Measurements from ENCODE around the gene TNFRSF25. TPM values are rescaled to one million over a fixed set of nuclear protein-coding genes. Genes with fewer than 3 reads are reported as not detected.
"Not testable (repeated sequence)": the region's sequence is repeated elsewhere in the genome, so short reads cannot be mapped to it uniquely, and the experiment has no call there.

The TNFRSF25 gene
- total and polyA plus RNA-seq, 11 donors, result 4.7 to 17.5 (median 9.3) TPM

DNA sequence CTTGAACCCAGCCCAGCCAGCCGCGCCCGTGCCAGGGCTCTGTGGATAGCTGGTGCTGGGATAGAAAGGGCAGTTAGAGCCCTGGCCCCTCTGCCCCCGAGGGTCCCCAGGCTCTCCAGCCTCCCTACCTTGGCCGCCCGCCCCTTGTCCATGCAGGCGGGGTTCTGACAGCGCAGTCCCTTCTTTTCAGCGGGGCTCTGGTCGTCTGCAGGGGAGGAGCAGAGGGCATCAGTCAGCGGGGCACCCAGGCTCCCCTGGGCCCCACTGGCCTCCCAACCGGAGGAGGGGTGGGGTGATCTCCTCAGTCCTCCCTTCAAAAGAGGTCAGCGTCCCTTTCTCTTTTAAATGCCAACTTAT lies 30.4 kb upstream of the TNFRSF25 start:
- ATAC-seq (peak in 1 of 4 donors; percentile 4), DNase-seq (no peak)
- 28 to 47% (median 40%) methylated on average over 3 to 13 of the region's 13 CpGs for WGBS, 4 donors
- TF ChIP-seq, protein P1, sequence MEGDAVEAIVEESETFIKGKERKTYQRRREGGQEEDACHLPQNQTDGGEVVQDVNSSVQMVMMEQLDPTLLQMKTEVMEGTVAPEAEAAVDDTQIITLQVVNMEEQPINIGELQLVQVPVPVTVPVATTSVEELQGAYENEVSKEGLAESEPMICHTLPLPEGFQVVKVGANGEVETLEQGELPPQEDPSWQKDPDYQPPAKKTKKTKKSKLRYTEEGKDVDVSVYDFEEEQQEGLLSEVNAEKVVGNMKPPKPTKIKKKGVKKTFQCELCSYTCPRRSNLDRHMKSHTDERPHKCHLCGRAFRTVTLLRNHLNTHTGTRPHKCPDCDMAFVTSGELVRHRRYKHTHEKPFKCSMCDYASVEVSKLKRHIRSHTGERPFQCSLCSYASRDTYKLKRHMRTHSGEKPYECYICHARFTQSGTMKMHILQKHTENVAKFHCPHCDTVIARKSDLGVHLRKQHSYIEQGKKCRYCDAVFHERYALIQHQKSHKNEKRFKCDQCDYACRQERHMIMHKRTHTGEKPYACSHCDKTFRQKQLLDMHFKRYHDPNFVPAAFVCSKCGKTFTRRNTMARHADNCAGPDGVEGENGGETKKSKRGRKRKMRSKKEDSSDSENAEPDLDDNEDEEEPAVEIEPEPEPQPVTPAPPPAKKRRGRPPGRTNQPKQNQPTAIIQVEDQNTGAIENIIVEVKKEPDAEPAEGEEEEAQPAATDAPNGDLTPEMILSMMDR (IDR thresholded peaks at IDR 0.05), result no peak
- no peak for TF ChIP-seq POLR2A (IDR thresholded peaks at IDR 0.05)
- Histone ChIP-seq H3K4me1 (peaks cover 0 to 85% (median 54%) of the 10 kb centered on the region in 12 donors), H3K27me3 (peaks cover 0 to 16% (median 0%) of the 10 kb centered on the region in 9 donors), H3K9me3 (no peaks in the 10 kb centered on the region), H3K36me3 (no peaks in the 10 kb centered on the region), H3K4me3 (peak overlapping the region in 11 of 12 donors; percentile 42 to 81 (median 70)), H3K27ac (peak overlapping the region in 10 of 12 donors; percentile 49 to 87 (median 78))
- intact Hi-C loops (cut with DNase I), result loop anchor here in 2 of 10 donors (5.0 to 10.0 kb wide), 2 partner anchors 56 to 128 kb away; partner anchors contain the start of genes NOL9 (in 1 of the 2) and THAP3 (in 1 of the 2)

DNA sequence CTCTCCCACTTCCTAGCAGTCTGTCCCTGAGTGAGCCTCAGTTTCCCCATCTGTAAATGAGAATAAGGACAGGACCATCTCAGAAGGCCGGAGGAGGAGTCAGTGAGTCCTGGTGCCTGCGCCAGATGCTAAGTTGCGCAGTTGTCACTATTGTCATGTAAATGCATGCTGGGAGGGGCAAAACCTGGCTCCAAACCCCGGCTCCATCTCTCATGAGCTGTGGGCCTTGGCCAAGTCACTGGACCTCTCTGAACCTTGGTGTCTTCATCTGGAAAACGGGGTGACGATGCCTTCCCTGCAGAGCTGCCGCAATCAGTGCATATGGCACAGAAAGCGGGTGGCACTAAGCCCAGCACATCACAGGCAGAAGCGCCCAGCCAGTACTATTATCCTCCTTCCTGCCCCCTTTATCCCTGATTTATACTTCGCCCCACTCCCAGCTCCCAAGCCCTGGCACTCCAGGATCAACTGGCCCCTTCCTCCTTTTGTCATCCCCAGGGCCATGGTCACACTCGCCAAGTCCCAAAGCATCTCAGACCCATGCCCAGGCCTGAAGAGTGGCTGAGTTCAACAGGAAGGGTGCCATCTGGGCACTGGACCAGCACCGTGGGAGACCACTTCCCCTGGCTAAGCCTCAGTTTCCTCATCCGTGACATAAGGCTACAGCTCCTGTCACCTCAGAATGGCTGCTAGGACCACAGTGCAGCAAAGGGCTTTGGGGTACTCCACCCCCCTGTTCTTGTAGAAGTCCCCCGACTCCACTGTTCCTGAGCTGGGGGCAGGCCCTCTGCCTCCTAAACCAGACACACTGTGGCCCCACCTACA lies 29.8 kb upstream of the TNFRSF25 start:
- 81 to 87% (median 84%) methylated on average over 12 to 14 of the region's 14 CpGs for WGBS, 4 donors
- intact Hi-C loops (cut with DNase I), result loop anchor here in 2 of 10 donors (5.0 to 10.0 kb wide), 2 partner anchors 57 to 129 kb away; partner anchors contain the start of genes NOL9 (in 1 of the 2) and THAP3 (in 1 of the 2)
- Histone ChIP-seq H3K27ac (peak overlapping the region in 10 of 12 donors; percentile 49 to 87 (median 78)), H3K36me3 (no peaks in the 10 kb centered on the region), H3K4me1 (peaks cover 0 to 85% (median 57%) of the 10 kb centered on the region in 12 donors), H3K27me3 (peaks cover 0 to 18% (median 0%) of the 10 kb centered on the region in 9 donors), H3K4me3 (peak overlapping the region in 8 of 12 donors; percentile 63 to 81 (median 70)), H3K9me3 (no peaks in the 10 kb centered on the region)
- peak in 1 of 5 donors; percentile 6 for DNase-seq
- peak in 1 of 4 donors; percentile 4 for ATAC-seq
- no peak for TF ChIP-seq POLR2A (IDR thresholded peaks at IDR 0.05)
- TF ChIP-seq, protein P1 (IDR thresholded peaks at IDR 0.05), result no peak

DNA sequence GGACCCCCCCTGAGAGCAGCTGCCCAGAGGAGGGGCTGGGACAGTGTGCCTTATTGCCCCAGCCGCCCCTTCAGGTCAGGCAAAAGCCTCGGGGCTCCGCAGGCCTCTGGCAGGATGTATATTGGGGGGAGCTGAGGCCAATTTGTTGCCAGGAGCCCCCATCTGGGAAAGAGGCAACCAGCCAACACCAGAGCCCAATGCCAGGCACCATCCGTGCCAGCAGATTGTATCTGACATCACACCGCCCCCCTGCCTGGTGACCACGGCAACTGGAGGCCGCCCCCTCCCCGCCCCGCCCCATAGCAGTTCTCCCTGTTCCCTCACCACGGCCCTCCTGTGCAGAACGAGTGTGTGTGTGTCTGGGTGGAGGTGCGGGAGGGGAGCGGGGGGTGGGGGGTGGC lies 29.1 kb upstream of the TNFRSF25 start:
- Histone ChIP-seq H3K4me1 (peaks cover 0 to 89% (median 62%) of the 10 kb centered on the region in 12 donors), H3K27ac (peak overlapping the region in 9 of 12 donors; percentile 22 to 79 (median 44)), H3K4me3 (no peak overlapping the region), H3K27me3 (peaks cover 0 to 26% (median 0%) of the 10 kb centered on the region in 9 donors), H3K36me3 (no peaks in the 10 kb centered on the region), H3K9me3 (no peaks in the 10 kb centered on the region)
- intact Hi-C loops (cut with DNase I), result loop anchor here in 2 of 10 donors (5.0 to 10.0 kb wide), 2 partner anchors 57 to 130 kb away; partner anchors contain the start of genes NOL9 (in 1 of the 2) and THAP3 (in 1 of the 2)
- no peak for TF ChIP-seq POLR2A (IDR thresholded peaks at IDR 0.05)
- TF ChIP-seq, protein P1 (IDR thresholded peaks at IDR 0.05), result no peak
- no peak for ATAC-seq
- WGBS, 4 donors, result 40 to 69% (median 58%) methylated on average over 6 to 13 of the region's 13 CpGs
- DNase-seq, result peak in 1 of 5 donors; percentile 10

DNA sequence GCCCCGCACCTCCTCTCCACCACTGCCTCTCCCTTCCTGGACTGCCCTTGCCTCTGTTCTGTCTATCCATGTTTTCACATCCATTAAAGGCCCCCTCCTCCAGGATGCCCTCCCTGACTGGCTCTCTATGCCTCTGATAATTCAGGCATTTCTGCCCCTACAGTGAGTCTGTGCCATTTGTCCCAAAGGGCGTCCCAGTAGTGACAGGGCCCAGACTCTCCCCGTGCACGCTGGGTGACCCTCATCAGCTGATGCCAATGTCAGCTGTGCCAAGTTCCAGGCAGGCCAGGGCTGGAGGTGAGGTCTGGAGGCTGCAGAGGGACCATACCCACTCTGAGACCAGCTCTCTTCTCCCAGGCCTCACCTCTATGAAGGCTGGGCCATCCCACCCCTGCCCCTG lies 28.7 kb upstream of the TNFRSF25 start:
- no peaks in the 10 kb centered on the region for H3K9me3 ChIP-seq
- H3K4me3 ChIP-seq, result no peak overlapping the region
- DNase-seq, result peak in 2 of 5 donors; percentile 55 to 77
- peak overlapping the region in 9 of 12 donors; percentile 22 to 79 (median 44) for H3K27ac ChIP-seq
- intact Hi-C loops (cut with DNase I), result loop anchor here in 2 of 10 donors (5.0 to 10.0 kb wide), 2 partner anchors 58 to 130 kb away; partner anchors contain the start of genes NOL9 (in 1 of the 2) and THAP3 (in 1 of the 2)
- no peaks in the 10 kb centered on the region for H3K36me3 ChIP-seq
- 50 to 67% (median 63%) methylated on average over 4 of the region's 4 CpGs for WGBS, 4 donors
- ATAC-seq, result peak in 3 of 4 donors; percentile 34 to 60 (median 45)
- H3K4me1 ChIP-seq, result peaks cover 0 to 91% (median 64%) of the 10 kb centered on the region in 12 donors
- TF ChIP-seq, protein P1 (IDR thresholded peaks at IDR 0.05), result no peak
- TF ChIP-seq POLR2A (IDR thresholded peaks at IDR 0.05), result no peak
- H3K27me3 ChIP-seq, result peaks cover 0 to 27% (median 0%) of the 10 kb centered on the region in 9 donors

DNA sequence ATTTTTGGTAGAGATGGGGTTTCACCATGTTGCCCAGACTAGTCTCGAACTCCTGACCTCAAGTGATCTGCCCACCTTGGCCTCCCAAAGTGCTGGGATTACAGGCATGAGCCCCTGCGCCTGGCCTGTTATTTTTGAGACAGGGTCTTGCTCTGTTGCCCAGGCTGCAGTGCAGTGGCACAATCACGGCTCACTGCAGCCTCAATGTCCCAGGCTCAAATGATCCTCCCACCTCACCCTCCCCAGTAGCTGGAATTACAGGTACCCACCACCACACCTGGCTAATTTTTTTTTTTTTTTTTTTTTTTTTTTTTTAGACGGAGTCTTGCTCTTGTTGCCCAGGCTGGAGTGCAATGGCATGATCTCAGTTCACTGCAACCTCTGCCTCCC lies 27.9 kb upstream of the TNFRSF25 start:
- H3K4me3 ChIP-seq, ATAC-seq, H3K9me3 ChIP-seq, H3K36me3 ChIP-seq, DNase-seq: not testable (repeated sequence)
- peaks cover 0 to 27% (median 0%) of the 10 kb centered on the region in 9 donors for H3K27me3 ChIP-seq
- peak overlapping the region in 4 of 12 donors; percentile 64 to 86 (median 72) for H3K27ac ChIP-seq
- intact Hi-C loops (cut with DNase I), result loop anchor here in 1 of 10 donors (10.0 kb wide), 1 partner anchor 131 kb away; the partner anchor contains the start of gene THAP3
- WGBS, 4 donors, result 85 to 96% (median 86%) methylated on average over 4 of the region's 4 CpGs
- peaks cover 3 to 91% (median 63%) of the 10 kb centered on the region in 12 donors for H3K4me1 ChIP-seq

Measured in heart left ventricle (tissue), 16 donors.